ENCODE results near the gene RECK. TPM values are rescaled to one million over a fixed set of nuclear protein-coding genes. Genes with fewer than 3 reads are reported as not detected.
"Not testable (repeated sequence)": the region's sequence is repeated elsewhere in the genome, so short reads cannot be mapped to it uniquely, and the experiment has no call there.

RECK gene
- total RNA-seq, 1 experiment from 2014 or later, result 10.3 TPM

GRCh38 chr9:36086442-36086841, 49.7 kb downstream of the RECK start:
- H3K27me3 ChIP-seq (ENCODE audit: insufficient read depth, low read length), result no peaks in the 10 kb centered on the region
- no peak overlapping the region for H3T11ph ChIP-seq (ENCODE audit: low read length)
- H3K56ac ChIP-seq (ENCODE audit: insufficient read length, low read depth, low read length), result no peak overlapping the region
- Mint-ChIP-seq H3K36me3 (ENCODE audit: insufficient read depth in 1 of 3, low read depth in 3 of 3) (peaks cover 19 to 31% (median 28%) of the 10 kb centered on the region in 3 experiments), H3K4me3 (no peak overlapping the region), H3K9me3 (peaks cover 5% of the 10 kb centered on the region in 2 experiments; a peak in 3 of 5 replicates), H3K27ac (no peak overlapping the region), H3K27me3 (ENCODE audit: low read depth) (no peaks in the 10 kb centered on the region), H3K4me1 (peaks cover 3 to 9% of the 10 kb centered on the region in 2 experiments; a peak in 3 of 4 replicates)
- no CpG with 5 or more reads among the region's 7 CpGs for WGBS (ENCODE audit: extremely low coverage, insufficient read length, low lambda C conversion rate)
- H3K27ac ChIP-seq (ENCODE audit: insufficient read length, low read depth, low read length), result no peak overlapping the region
- no peaks in the 10 kb centered on the region for H3K79me1 ChIP-seq (ENCODE audit: insufficient read depth, low read depth, low read length, poor library complexity, severe bottlenecking)
- no peak overlapping the region for H2BK120ac ChIP-seq (ENCODE audit: low read depth, low read length, poor library complexity, severe bottlenecking)
- H3K23me2 ChIP-seq (ENCODE audit: insufficient read length, low read depth, low read length, poor library complexity, severe bottlenecking), result no peaks in the 10 kb centered on the region
- H3K9ac ChIP-seq (ENCODE audit: extremely low read depth, insufficient read length, low read length), result no peak overlapping the region
- no peak overlapping the region for H4K91ac ChIP-seq (ENCODE audit: insufficient read length, low read depth, low read length)
- no peak overlapping the region for H2BK12ac ChIP-seq (ENCODE audit: insufficient read length, low read depth, low read length)
- no peaks in the 10 kb centered on the region for H3K9me3 ChIP-seq (ENCODE audit: control insufficient read depth, low read depth, low read length)
- H3K23ac ChIP-seq (ENCODE audit: insufficient read length, low read depth, low read length), result no peak overlapping the region
- no peak overlapping the region for H3K18ac ChIP-seq (ENCODE audit: insufficient read length, low read depth, low read length)
- H4K8ac ChIP-seq (replicated peaks; ENCODE audit: insufficient read length, low read depth, low read length), result no peak overlapping the region
- no peak overlapping the region for H2BK15ac ChIP-seq (ENCODE audit: low read depth, low read length)
- no peak for DNase-seq
- no peaks in the 10 kb centered on the region for H4K20me1 ChIP-seq (ENCODE audit: control insufficient read depth, insufficient read depth, insufficient read length)
- H2AFZ ChIP-seq (ENCODE audit: low read length), result no peak overlapping the region
- H3K4me1 ChIP-seq (ENCODE audit: insufficient read depth, low read length), result peaks cover 2% of the 10 kb centered on the region; the same call in 1 of the 2 replicates
- no peak overlapping the region for H3K14ac ChIP-seq (ENCODE audit: insufficient read depth, low read length)
- TF ChIP-seq CTCF (conservative IDR thresholded peaks at IDR 0.05), result no peak
- no peaks in the 10 kb centered on the region for H3K79me2 ChIP-seq (ENCODE audit: insufficient read depth, low read length)
- no peak overlapping the region for H2BK20ac ChIP-seq (ENCODE audit: low read depth, low read length, poor library complexity, severe bottlenecking)
- H2AK5ac ChIP-seq (ENCODE audit: insufficient read length, low read length), result no peak overlapping the region
- H3K4me2 ChIP-seq (ENCODE audit: insufficient read depth, insufficient read length, low read length), result no peak overlapping the region
- H3K4ac ChIP-seq (ENCODE audit: low read depth, low read length), result no peak overlapping the region
- no peak overlapping the region for H2BK5ac ChIP-seq (ENCODE audit: insufficient read length, low read length)
- no peak overlapping the region for H4K5ac ChIP-seq (ENCODE audit: insufficient read length, low read depth, low read length)

- not testable (repeated sequence) for H3K4me2 ChIP-seq (ENCODE audit: insufficient read depth, insufficient read length, low read length); H3T11ph ChIP-seq (ENCODE audit: low read length); H3K14ac ChIP-seq (ENCODE audit: insufficient read depth, low read length); H4K8ac ChIP-seq (replicated peaks; ENCODE audit: insufficient read length, low read depth, low read length); H3K27ac ChIP-seq (ENCODE audit: insufficient read length, low read depth, low read length); H3K9me3 ChIP-seq (ENCODE audit: control insufficient read depth, low read depth, low read length); DNase-seq; H2BK5ac ChIP-seq (ENCODE audit: insufficient read length, low read length); H3K27me3 ChIP-seq (ENCODE audit: insufficient read depth, low read length); H3K27me3 Mint-ChIP-seq (ENCODE audit: low read depth); H2AFZ ChIP-seq (ENCODE audit: low read length); H3K23ac ChIP-seq (ENCODE audit: insufficient read length, low read depth, low read length); H4K20me1 ChIP-seq (ENCODE audit: control insufficient read depth, insufficient read depth, insufficient read length); H3K4me3 Mint-ChIP-seq; H2BK20ac ChIP-seq (ENCODE audit: low read depth, low read length, poor library complexity, severe bottlenecking); H3K18ac ChIP-seq (ENCODE audit: insufficient read length, low read depth, low read length); H4K91ac ChIP-seq (ENCODE audit: insufficient read length, low read depth, low read length); H3K23me2 ChIP-seq (ENCODE audit: insufficient read length, low read depth, low read length, poor library complexity, severe bottlenecking); H3K27ac Mint-ChIP-seq; H2AK5ac ChIP-seq (ENCODE audit: insufficient read length, low read length); H3K4me1 ChIP-seq (ENCODE audit: insufficient read depth, low read length); H2BK15ac ChIP-seq (ENCODE audit: low read depth, low read length); H3K56ac ChIP-seq (ENCODE audit: insufficient read length, low read depth, low read length); H2BK12ac ChIP-seq (ENCODE audit: insufficient read length, low read depth, low read length); H4K5ac ChIP-seq (ENCODE audit: insufficient read length, low read depth, low read length); H3K9me3 Mint-ChIP-seq; H3K79me1 ChIP-seq (ENCODE audit: insufficient read depth, low read depth, low read length, poor library complexity, severe bottlenecking); H3K4ac ChIP-seq (ENCODE audit: low read depth, low read length); H3K79me2 ChIP-seq (ENCODE audit: insufficient read depth, low read length); H2BK120ac ChIP-seq (ENCODE audit: low read depth, low read length, poor library complexity, severe bottlenecking); H3K9ac ChIP-seq (ENCODE audit: extremely low read depth, insufficient read length, low read length)
- Mint-ChIP-seq H3K4me1 (peaks cover 7 to 13% of the 10 kb centered on the region in 2 experiments), H3K36me3 (ENCODE audit: insufficient read depth in 1 of 3, low read depth in 3 of 3) (peaks cover 19 to 31% (median 28%) of the 10 kb centered on the region in 3 experiments)
These were observed 50.3 kb downstream of the RECK start for GRCh38 chr9:36087054-36087453.

All from H9 (cell line).